Psoas muscle (tissue), 8 donors: Measurements from ENCODE around the gene IQCB1. TPM values are rescaled to one million over a fixed set of nuclear protein-coding genes. Genes with fewer than 3 reads are reported as not detected.

Source experiments
- ATAC-seq, 4 donors: fragments of 200-7000 bp; cut with Tn5 transposase; one replicate each; pipeline ENCODE4 v1.9.1; 2020; ENCODE audit warnings: moderate library complexity in 3 of 4, mild to moderate bottlenecking in 2 of 4
- DNase-seq, 2 donors: peaks; one replicate each; pipeline ENCODE4 v3.0.0-alpha.2; 2020
- H3K27ac ChIP-seq: fragments of 200-600 bp; one replicate; pipeline ENCODE4 v1.8.0; 2022
- H3K27me3 ChIP-seq, 3 donors: fragments of 200-600 bp in 1 of 3; one replicate each; pipeline versions ENCODE4 v1.6.1 to v1.8.0; 2013 to 2022; ENCODE audit warnings: low read length in 2 of 3, mild to moderate bottlenecking in 2 of 3, moderate library complexity in 1 of 3; ENCODE audit not compliant: insufficient read depth in 3 of 3
- H3K36me3 ChIP-seq, 2 donors: fragments of 200-600 bp in 1 of 2; one replicate each; pipeline versions ENCODE4 v1.6.1 to v1.8.0; 2013 to 2022; ENCODE audit warnings: low read depth in 1 of 2, mild to moderate bottlenecking in 1 of 2, moderate library complexity in 1 of 2; ENCODE audit not compliant: insufficient read depth in 1 of 2
- H3K4me1 ChIP-seq: fragments of 200-600 bp; one replicate; pipeline ENCODE4 v1.8.0; 2022
- H3K4me3 ChIP-seq: fragments of 200-600 bp; one replicate; pipeline ENCODE4 v1.8.0; 2022; ENCODE audit warnings: mild to moderate bottlenecking
- H3K9me3 ChIP-seq: fragments of 200-600 bp; one replicate; pipeline ENCODE4 v1.8.0; 2022
- CTCF ChIP-seq: fragments of 200-600 bp; IDR thresholded peaks from one replicate; pipeline ENCODE4 v1.8.0; 2022; ENCODE audit warnings: antibody characterized with exemption
- WGBS, 3 donors: extraction: QIAGEN DNeasy Blood & Tissue Kit; methylation state at CpG; one replicate each; pipeline versions ENCODE4 v1.1.6 to v1.1.7; 2013; 5-methylcytosine and 5-hydroxymethylcytosine counted together
- intact Hi-C, 2 donors: fragments of 100-400 bp; cut with DNase I; formaldehyde crosslinking; loops; one replicate each; pipeline versions ENCODE4 v1.11.0 to v1.14.2; 2022
- polyA plus RNA-seq, 3 donors: library from polyadenylated mRNA; stranded (reverse); fragments of 200-250 nt; gene quantifications; one replicate each; pipeline ENCODE4 v1.2.3, GENCODE V29; 2013
- total RNA-seq, 4 donors: library from RNA; stranded (reverse); fragmentation: NEBNext Ultra II Directional in 2 of 4; extraction: Animal tissue kit (Norgen Biotek cat#: 25700) in 2 of 4; gene quantifications; one replicate each; pipeline versions ENCODE4 v1.2.1 to v1.2.4, GENCODE V29; 2021 to 2023
- donor health status: healthy with polysubstance abuse.
- donor health status: DM: no; HTN: no; CAD: no; lungs with moderate emphysema.
- donor health status: Bipolar disorder and iron deficiency.
- donor health status: healthy.
- donor health status: DM: yes; HTN: yes; CAD: no.
- donor health status: DM: no; HTN: no; CAD: no.
- donor health status: DM: no; HTN: no; CAD: no.
- donor health status: DM: yes; HTN: yes; CAD: no.

IQCB1 gene
- total and polyA plus RNA-seq, 7 donors: 5.7 to 10.1 (median 6.9) TPM

GRCh38 chr3:121835465-121835801 lies 573 bp upstream of the IQCB1 start:
- H3K4me1 ChIP-seq: peaks cover 18% of the 10 kb centered on the region
- H3K36me3 ChIP-seq: peaks cover 3 to 19% of the 10 kb centered on the region in 2 donors
- no peaks in the 10 kb centered on the region for H3K27me3 ChIP-seq
- H3K27ac ChIP-seq: peak overlapping the region; percentile 83
- WGBS, 3 donors: 0 to 1% (median 1%) methylated on average over 11 of the region's 11 CpGs
- DNase-seq (no peak), ATAC-seq (peak; percentile 22 to 46 (median 32))
- H3K4me3 ChIP-seq: peak overlapping the region; percentile 89
- no peak for TF ChIP-seq CTCF
- no peaks in the 10 kb centered on the region for H3K9me3 ChIP-seq
- intact Hi-C loops: loop anchor here in 1 of 2 donors (10.0 kb wide), 2 partner anchors 291 to 549 kb away; partner anchors contain the start of genes FAM162A, MIX23 and POLQ

- peak in 1 of 2 donors; percentile 17 for DNase-seq
- peak in 1 of 4 donors; percentile 24 for ATAC-seq
- Histone ChIP-seq H3K9me3 (no peaks in the 10 kb centered on the region), H3K36me3 (peaks cover 3 to 24% of the 10 kb centered on the region in 2 donors), H3K4me1 (peaks cover 18% of the 10 kb centered on the region), H3K27me3 (no peaks in the 10 kb centered on the region), H3K4me3 (peak overlapping the region; percentile 89), H3K27ac (peak overlapping the region; percentile 83)
- intact Hi-C loops: loop anchor here in 1 of 2 donors (5.0 to 10.0 kb wide), 3 partner anchors 82 to 551 kb away; partner anchors contain the start of genes FAM162A, MIX23 and POLQ
- no peak for TF ChIP-seq CTCF
- 7 to 10% (median 7%) methylated on average over 15 of the region's 15 CpGs for WGBS, 3 donors
These were observed 646 bp downstream of the IQCB1 start for GRCh38 chr3:121834157-121834670.

- WGBS, 3 donors: 96 to 100% (median 100%) methylated on average over 1 of the region's 1 CpG
- no peak for TF ChIP-seq CTCF
- Histone ChIP-seq H3K36me3 (peaks cover 0 to 65% of the 10 kb centered on the region in 2 donors), H3K9me3 (peaks cover 11% of the 10 kb centered on the region), H3K4me3 (no peak overlapping the region), H3K27me3 (no peaks in the 10 kb centered on the region), H3K27ac (no peak overlapping the region), H3K4me1 (peaks cover 6% of the 10 kb centered on the region)
- intact Hi-C loops: no loop called here
- DNase-seq (no peak), ATAC-seq (no peak)
These were observed 11.9 kb downstream of the IQCB1 start for GRCh38 chr3:121822973-121823372.

GRCh38 chr3:121821421-121822199 lies 13.2 kb downstream of the IQCB1 start:
- Histone ChIP-seq H3K27me3 (no peaks in the 10 kb centered on the region), H3K36me3 (peaks cover 0 to 62% of the 10 kb centered on the region in 2 donors), H3K9me3 (peaks cover 11% of the 10 kb centered on the region), H3K4me1 (peaks cover 10% of the 10 kb centered on the region), H3K27ac (no peak overlapping the region), H3K4me3 (no peak overlapping the region)
- TF ChIP-seq CTCF: no peak
- ATAC-seq (no peak), DNase-seq (no peak)
- intact Hi-C loops: no loop called here
- WGBS, 3 donors: 63 to 90% (median 74%) methylated on average over 2 of the region's 2 CpGs
